Activated T-helper 9 cell treated with anti-CD3 and anti-CD28 coated beads, Interleukin-2, amount 50 U/mL, for 16 hours (primary cell): ENCODE results near the gene ASB13.

Source experiments
- DNase-seq: peaks from one replicate; pipeline ENCODE4 v3.0.0-alpha.2; 2020; ENCODE audit warnings: low read depth

The ASB13 gene, protein sequence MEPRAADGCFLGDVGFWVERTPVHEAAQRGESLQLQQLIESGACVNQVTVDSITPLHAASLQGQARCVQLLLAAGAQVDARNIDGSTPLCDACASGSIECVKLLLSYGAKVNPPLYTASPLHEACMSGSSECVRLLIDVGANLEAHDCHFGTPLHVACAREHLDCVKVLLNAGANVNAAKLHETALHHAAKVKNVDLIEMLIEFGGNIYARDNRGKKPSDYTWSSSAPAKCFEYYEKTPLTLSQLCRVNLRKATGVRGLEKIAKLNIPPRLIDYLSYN

DNA sequence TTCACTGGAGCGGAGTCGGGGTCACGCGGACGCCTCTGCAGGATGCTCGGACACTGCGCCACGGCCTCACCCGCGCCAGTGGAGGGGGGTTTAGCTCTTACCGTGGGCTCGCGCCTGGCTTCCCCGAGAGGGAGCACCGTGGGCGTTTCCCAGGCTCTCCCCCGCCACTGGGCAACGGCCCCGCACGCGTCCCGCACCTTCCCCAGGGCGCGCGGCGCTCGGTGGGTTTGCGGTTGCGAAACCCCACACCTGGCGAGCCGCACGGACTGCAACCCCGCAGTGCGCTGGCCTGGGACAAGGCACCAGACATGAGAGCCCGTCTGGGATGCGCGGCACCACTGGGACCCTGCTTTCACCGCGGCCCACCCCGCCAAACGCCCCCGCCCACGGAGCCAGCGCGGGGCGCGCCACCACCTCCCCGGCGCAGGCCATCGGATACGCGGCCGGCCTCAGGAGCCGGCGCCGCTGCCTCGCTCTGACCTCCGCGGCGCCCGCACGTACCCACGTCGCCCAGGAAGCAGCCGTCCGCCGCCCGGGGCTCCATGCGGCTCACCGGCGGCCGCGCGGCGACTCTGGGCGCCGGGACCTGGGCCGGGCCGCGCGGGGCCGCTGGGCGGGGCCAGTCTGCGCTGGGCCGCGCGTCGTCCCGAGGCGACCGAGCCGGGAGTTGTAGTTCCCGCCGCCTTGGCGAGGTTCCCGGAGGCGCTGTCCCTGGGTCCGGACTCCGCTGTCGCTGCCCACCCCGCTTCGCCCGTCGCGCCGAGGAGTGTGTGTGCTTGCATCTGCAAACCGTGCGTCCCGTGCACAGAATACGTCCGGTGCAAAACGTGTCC, at the start of gene ASB13:
Gene ASB13 (minus strand): TSS at position 588 of the 833 bp plus-strand sequence. CDS start 44 bp downstream, at position 544.
- peak; percentile 21 for DNase-seq

DNA sequence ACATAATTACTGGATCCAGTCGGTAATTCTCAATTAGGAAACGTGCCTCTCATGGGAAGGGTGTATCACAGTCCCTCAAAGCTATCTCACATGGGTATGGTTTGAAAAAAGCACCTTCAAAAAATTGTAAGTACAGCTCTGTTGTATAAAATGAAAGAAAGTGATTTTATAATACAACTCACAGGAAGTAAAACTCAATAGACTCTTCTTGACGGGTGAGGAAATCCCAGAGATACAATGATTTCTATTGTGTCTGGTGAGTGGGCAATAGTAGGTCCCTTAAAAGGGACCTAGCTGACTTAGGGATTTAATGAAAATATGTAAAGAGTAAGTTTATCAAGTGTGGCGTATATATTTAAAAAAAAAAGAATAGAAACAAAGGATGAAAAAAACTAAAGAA, 45.2 kb upstream of the ASB13 start:
- no peak for DNase-seq

DNA sequence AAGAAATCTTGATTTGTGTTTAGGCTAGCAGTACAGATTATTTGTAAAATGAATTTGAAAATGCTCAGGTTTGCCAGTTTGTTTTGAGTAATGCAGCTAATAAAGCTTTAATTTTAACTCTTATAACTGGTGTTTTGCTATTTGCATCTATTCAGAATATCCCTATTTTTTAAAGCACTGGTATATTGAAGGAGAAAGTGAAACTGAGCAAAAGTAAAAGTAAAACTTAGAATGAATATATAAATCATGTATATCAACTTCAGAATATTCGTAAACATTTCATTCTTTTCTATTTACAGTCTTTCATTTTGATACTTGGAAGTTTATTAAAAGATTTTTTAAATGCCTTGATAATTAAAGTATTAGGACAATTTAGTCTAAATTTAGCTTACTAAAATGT, 44.5 kb upstream of the ASB13 start:
- DNase-seq = no peak

DNA sequence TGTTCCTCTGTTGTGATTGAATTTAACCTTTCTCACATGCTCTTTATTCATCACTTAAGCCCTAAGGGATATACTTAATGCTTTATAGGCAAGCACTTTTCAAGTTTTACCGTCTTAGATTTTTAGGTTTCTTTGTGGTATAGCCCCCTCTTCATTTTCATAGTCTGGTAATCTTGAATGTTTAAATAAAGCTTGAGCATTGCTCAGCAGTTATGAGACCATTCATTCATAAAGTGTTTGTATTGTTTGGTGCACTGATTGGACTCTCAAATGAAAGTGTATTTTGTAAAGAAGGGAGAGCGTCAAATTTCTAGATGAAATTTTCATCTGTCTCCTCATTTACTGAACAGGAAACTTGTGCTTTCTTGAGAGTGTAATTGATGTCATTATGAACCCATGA, 43.5 kb upstream of the ASB13 start:
- DNase-seq = no peak

DNA sequence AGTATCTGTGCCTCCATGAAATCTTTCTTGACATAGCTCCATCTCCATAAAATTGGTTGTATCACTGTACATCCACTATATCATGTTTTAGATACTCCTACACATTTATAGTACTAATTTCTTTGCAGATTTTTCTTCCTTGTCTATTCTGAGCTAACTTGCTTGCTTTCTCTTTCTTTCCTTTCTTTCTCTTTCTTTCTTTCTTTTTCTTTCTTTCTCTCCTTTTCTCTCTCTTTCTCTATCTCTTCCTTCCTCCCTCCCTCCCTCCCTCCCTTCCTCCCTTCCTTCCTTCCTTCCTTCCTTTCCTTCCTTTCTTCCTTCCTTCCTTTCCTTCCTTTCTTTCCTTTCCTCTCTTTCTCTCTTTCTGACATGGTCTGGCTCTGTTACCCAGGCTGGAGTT, 42.0 kb upstream of the ASB13 start:
- no peak for DNase-seq

DNA sequence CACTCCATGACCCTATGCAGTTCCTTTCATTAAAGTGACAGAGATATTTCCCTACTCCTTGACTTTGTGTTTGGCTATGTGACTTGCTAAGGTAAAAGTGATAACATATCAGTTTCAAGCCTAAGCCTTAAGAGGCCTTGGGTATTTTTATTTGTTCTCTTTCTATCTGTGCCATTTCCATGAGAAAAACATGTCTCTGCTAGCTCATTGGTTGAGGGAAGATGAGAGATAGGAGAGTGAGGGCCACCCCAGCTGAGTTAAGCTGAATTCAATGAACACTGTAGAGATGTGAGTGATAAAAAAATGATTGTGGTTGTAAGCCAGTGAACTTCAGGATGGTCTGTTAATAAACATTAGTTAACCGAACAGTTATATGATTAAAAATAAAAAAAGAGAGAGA, 31.7 kb upstream of the ASB13 start:
- no peak for DNase-seq

DNA sequence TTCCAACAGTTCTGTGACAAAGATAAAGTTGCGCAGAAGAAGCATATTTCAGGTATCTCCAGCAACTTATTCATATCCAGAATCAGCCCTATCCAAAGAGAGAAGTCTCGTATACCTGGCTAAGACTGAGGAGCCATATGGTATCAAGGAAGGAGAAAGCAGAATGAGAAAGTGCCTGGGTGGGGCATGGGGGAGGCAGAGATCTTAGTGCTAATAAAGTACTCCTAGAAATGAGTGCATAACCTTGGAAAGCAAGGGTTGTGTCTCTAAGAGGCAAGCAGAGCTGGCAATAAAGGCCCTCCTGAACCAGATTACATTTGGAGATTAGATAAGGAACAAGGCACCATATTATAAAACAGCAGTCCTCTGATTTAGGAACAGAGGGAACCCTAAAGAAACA, 30.9 kb upstream of the ASB13 start:
- no peak for DNase-seq

DNA sequence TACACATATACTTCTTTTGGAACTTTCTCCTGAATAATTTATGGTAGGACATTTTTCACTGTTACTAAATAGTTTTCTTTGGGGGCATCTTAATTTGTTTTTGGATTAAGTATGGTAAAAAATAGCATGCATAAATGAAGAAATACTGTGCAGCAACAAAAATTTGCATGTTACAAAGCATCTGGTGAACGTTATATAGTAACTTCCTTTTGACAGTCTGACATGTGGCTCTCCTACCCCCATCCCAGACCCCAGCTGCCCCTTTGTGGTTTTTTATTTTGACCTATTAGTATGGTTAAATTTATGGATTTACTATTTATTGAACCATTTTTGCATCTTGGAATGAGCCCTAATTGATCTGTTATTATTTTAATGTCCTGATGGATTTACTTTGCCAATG, 28.2 kb upstream of the ASB13 start:
- no peak for DNase-seq

DNA sequence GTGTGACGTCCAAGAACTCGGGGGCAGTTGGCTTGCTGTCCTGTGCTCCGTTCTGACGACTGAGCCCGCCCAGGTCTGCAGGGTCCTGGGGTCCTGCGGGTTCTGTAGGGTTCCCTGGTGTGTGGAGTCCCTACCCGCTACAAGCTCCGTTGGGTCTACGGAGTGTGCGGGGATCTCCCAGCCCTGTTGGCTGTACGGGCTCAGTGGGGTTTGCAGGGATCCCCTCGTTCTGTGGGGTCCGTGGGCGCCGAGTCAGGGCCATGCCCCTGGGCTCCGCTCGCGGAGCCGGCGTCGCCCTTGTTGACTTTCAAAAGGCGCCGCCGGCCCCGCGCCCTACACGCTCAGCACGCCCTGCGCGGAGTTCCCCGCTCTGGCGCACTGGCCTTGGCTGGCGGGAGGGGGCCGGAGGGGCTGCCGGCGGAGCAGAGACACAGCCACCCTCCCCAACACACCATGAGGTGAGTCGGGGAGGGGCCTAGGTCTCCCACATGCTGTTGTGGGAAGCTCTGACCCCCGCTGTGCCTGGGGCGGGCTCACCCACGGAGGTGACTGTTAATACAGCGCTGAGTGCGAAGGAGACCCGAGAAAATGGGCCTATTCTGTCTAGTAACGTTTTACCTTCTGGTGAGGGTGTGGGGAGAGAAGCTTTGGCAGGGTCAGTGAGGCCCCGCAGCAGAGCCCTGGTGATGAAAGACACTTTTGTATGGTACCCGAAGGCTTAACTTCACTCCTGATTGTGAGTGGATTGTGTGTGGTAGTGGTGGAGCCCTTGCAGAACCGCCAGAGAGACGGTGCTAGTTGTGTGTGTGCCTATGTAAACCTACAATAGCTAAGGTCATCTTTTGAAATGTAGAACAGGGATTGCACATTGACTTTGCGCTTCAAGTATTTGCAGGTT, 26.3 kb upstream of the ASB13 start:
- DNase-seq = peak; percentile 42

DNA sequence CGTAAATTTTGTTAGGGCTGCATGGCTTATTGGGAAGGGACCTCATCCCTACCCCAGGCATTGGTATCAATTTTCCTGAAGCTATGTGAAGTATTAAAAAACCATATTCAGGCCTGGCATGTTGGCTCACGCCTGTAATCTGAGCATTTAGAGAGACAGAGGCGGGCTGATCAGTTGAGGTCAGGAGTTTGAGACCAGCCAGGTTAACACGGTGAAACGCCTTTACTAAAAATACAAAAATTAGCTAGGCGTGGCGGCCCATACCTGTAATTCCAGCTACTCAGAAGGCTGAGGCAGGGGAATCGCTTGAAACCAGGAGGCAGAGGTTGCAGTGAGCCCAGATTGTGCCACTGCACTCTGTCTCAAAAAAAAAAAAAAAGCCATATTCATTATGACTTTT, 25.4 kb upstream of the ASB13 start:
- no peak for DNase-seq

DNA sequence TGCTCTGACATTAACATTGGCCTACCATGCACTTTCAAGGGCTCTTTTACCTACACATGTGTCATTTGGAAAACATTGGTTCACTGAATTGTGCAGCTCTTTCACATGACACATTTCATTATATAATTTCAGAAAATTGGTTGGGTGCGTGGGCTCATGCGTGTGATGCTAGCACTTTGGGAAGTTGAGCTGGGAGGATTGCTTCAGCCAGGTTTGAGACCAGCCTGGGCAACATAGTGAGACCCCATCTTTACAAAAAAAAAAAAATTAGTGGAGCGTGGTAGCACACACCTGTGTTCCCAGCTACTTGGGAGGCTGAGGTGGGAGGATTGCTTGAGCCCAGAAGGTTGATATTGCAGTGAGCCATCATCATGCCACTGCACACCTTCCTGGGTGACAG, 22.2 kb upstream of the ASB13 start:
- no peak for DNase-seq

DNA sequence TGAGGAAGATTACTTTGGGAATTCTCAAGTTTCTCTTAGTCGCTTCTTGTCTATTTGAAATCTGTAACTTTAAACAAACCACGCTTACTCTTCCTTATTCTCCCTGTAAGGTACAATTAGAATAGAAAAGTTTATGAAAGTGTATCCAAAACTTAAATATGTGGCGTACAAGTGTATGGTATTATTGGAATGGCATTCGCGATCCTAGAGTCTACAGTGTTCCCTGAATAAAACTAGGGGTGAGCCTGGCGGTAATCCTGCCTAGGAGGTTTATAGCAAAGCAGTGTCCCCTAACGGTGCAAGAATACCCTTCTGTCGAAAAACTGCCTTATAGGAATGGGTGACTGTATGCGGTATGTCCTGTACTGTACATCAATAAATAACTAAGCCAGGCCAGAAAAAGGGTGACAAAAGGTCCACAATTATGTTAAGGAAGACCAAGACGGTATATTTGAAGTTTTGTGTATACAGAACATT, 19.4 kb upstream of the ASB13 start:
- DNase-seq = no peak

DNA sequence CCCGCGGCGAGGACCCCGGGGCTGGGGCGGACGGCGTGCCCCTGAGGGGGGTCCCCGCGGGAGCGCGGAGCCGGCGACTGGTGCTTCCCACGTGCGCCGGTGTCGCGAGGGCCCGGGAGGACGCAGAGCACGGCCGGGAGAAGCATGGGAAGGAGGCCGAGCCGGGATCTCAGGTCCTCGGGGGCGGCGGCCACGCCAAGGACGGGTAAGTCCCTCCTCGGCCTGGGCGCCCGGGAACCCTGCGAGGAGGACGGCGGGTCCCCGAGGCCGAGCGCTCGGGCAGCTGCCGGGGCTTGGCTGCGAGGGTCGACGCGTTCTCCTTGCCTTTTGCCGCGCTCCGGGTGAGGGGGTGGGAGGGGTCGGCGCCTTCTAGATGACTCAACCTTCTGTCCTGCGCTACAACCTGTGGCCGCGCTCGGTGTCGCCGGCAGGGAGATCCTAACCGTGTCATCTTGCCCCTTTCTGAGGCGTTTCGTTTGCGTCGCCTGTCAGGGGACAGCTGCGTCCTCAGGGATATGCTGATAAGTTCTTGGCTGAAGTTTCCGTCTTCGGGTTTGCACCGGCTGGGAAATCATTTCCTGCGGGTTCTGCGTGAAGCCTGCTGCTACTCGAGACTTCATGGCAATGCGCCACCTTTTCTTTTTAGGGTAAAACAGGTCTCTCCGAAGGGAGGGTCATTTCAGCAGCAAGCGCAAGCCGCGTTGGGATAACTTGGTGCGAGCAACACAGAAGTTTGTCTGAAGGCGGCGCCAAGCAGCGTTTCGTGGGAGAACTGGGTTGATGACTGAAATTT, 18.8 kb upstream of the ASB13 start:
- DNase-seq = peak; percentile 55

DNA sequence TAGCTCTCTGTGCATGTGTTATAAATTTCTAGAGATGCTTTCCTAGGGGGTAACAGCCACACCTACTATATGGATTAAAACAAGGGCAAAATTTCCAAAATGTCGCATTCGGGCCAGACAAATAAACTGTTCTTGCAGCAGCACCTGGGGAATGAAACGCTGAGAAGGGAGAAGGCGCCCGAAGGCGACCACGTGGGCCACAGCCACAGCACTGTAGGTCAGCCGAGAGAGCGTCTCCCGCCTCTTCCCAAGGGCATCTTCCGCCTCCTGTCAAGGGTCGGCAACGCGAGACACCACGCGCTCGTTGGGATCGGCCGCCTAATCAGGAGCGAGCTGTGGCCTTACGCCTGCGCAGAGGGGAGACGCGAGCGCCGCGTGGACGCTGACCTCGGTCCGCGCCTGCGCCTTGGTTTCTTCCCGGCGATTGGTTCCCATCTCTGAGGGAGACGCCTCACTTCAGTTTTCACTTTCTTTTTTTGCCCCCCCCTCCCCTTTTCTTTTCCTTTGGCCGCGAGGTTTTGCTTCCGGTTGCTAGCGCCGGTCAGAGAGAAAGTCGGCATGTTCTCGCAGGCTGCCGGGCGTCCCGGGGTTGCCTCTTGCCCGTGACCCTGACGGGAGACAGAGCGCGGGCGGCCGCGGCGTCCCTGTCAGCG, 18.0 kb upstream of the ASB13 start, which contains the start of gene TASOR2:
Gene TASOR2 (plus strand): TSS at position 521 of the 653 bp plus-strand sequence. CDS start 35,805 bp downstream, outside the sequence.
- DNase-seq = peak; percentile 95

DNA sequence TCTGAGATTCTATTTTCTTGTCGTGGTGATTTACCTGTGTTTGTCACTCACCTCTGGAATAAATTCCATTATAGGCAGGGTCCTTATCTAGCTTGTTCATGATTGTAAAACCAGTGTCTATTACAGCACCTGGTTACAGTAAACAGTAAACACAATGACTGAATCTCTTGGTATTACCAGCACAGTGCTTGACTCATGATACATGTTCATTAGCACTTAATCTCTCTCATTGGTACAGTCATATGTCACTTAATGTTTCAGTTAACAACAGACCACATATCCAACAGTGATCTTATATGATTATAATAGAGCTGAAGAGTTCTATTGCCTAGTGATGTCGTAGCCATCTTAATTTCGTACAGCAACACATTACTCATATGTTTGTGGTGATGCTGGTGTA, 16.7 kb upstream of the ASB13 start:
- DNase-seq = no peak

DNA sequence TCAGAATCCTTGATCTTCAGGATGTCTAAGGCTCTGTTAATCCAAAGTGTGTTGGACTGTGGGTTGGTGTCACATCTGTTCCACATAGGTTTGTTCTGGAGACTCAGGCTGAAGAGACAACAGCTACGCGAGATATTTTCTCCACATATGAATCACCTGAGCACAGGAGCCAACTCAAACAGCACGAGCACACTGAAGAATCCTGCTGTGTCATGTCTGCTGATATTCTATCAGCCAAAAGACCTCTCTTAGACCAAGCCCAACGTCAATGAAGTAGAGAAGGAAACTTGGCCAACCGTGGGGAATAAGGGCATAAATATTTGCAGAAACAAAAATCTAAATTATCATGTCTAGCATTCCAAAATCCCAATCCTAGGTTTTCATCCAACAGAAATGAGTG, 15.5 kb upstream of the ASB13 start:
- DNase-seq = no peak

DNA sequence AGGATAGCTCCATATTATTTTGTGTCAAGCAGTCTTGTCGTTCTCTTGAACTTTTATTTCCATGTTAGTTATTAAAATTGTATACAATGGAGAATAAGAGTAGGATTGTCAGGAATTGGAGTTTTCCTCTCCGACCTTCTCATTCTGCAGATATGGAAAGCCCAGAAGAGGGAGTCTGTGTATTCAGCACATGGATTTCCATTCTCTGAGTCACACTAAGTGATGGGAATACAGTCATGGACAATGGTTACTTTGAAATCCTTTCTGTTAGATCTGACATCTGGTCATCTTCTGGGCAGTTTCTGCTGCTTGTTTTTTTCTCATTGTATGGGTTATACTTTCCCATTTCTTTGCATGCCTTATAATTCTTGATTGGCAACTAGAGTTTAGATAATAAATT, 13.2 kb upstream of the ASB13 start:
- DNase-seq = no peak

DNA sequence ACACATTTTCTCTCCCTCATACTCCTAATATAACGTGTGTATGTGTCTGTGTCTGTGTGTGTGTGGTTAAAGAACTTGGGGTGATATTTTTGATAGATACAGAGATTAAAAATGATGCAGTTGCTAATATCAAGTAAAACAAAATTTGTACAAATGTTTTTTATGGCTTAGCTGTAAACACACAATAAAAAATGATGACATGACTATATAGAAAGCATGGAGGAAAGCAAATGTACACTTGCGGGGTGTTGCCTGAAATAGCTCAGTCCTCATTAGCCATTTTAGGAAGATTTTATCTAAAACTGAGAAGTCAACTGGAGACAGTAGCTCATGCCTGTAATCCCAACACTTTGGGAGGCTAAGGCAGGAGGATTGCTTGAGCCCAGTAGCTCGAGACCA, 12.6 kb upstream of the ASB13 start:
- no peak for DNase-seq

DNA sequence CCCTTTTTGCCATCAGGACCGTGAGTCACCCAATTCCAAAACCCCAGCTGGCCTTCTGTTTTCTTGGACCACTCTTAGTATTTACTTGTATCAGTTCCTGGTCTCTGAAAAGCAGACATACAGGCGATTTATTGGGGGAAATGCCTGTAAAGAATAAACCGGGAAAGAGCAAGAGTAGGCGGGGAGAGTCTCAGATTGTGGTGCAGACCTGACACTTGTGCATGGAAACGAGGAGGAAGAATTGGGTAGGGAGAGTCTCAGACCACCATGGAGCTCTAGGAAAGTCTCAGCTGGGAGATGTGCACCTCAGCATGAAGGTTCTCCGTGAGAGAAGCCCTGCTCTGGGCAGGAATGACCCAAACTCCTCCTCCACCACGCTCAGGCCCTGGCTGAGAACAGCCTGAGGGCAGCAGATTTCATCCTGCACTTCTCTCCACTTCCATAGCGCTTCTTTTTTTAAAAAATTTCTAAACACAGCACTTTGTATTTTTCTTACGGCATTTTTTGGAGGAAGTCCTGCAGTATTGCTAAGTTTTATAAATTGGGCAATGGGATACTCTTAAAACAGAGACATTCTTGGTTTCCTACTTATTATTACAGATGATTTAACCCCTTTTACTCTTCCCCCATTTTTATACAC, 12.1 kb upstream of the ASB13 start:
- no peak for DNase-seq

DNA sequence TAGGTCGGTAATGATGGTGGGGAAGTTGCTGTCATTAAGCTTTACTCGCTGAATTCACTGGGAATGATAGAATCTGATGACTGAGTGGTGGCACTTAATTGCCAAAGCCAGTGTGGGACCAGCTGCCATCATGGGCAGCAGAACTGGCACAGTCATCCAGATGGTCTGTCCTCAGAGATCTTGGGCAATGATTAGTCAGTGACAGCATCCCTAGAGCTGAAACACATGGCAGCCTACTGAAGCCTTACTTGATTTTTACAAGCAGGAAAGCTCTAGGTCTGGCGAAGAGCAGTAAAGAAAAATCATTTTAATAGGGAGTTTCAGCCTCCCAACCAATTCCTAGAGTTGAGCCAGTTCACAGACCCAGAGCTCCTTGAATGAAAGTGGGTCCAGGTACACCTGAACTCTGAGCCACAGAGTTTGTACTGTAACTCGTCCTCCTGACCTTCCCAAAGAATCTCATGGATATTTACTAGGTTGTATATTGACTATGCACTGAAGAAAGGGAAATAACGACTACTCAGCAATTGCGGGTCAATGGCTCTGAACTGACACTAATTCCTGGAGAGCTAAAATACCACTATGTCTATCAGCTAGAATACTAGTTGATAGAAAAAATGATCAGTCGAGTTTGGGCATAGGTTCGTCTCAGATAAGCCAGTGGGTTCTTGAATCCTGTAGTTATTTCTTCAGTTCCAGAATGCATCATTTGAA, 4.4 kb upstream of the ASB13 start:
- no peak for DNase-seq
